Measurements from ENCODE around the gene PCMTD2.
"Not testable (repeated sequence)": the region's sequence is repeated elsewhere in the genome, so short reads cannot be mapped to it uniquely, and the experiment has no call there.

Gene PCMTD2

GRCh38 chr20:64292167-64292566, 36.6 kb downstream of the PCMTD2 start:
- H3K27ac ChIP-seq (ENCODE audit: low read depth in 2 of 2, low read length in 2 of 2); H3K27me3 ChIP-seq (ENCODE audit: control insufficient read depth in 2 of 2, insufficient read depth in 2 of 2, low read length in 2 of 2); H3K9ac ChIP-seq (ENCODE audit: low read depth in 1 of 2, low read length in 2 of 2); H3K36me3 ChIP-seq (ENCODE audit: control insufficient read depth in 2 of 2, insufficient read depth in 2 of 2, low read length in 2 of 2); H3K4me3 ChIP-seq (ENCODE audit: low read length in 2 of 2); H3K9me3 ChIP-seq (ENCODE audit: control insufficient read depth in 2 of 2, low read length in 2 of 2); H3K4me1 ChIP-seq (ENCODE audit: control insufficient read depth in 2 of 2, insufficient read depth in 2 of 2, low read length in 2 of 2): not testable (repeated sequence)

- not testable (repeated sequence) for H3K36me3 ChIP-seq (ENCODE audit: control insufficient read depth in 2 of 2, insufficient read depth in 2 of 2, low read length in 2 of 2); H3K9me3 ChIP-seq (ENCODE audit: control insufficient read depth in 2 of 2, low read length in 2 of 2); H3K27me3 ChIP-seq (ENCODE audit: control insufficient read depth in 2 of 2, insufficient read depth in 2 of 2, low read length in 2 of 2); H3K4me1 ChIP-seq (ENCODE audit: control insufficient read depth in 2 of 2, insufficient read depth in 2 of 2, low read length in 2 of 2); H3K27ac ChIP-seq (ENCODE audit: low read depth in 2 of 2, low read length in 2 of 2); H3K9ac ChIP-seq (ENCODE audit: low read depth in 1 of 2, low read length in 2 of 2); H3K4me3 ChIP-seq (ENCODE audit: low read length in 2 of 2)
Observed at GRCh38 chr20:64303086-64303485, 47.5 kb downstream of the PCMTD2 start.

- not testable (repeated sequence) for H3K36me3 ChIP-seq (ENCODE audit: control insufficient read depth in 2 of 2, insufficient read depth in 2 of 2, low read length in 2 of 2); H3K27ac ChIP-seq (ENCODE audit: low read depth in 2 of 2, low read length in 2 of 2); H3K9me3 ChIP-seq (ENCODE audit: control insufficient read depth in 2 of 2, low read length in 2 of 2); H3K27me3 ChIP-seq (ENCODE audit: control insufficient read depth in 2 of 2, insufficient read depth in 2 of 2, low read length in 2 of 2); H3K4me3 ChIP-seq (ENCODE audit: low read length in 2 of 2); H3K9ac ChIP-seq (ENCODE audit: low read depth in 1 of 2, low read length in 2 of 2); H3K4me1 ChIP-seq (ENCODE audit: control insufficient read depth in 2 of 2, insufficient read depth in 2 of 2, low read length in 2 of 2)
Observed at GRCh38 chr20:64313761-64314160, 58.2 kb downstream of the PCMTD2 start.

GRCh38 chr20:64315381-64315780, 59.8 kb downstream of the PCMTD2 start:
- H3K36me3 ChIP-seq (ENCODE audit: control insufficient read depth in 2 of 2, insufficient read depth in 2 of 2, low read length in 2 of 2); H3K9ac ChIP-seq (ENCODE audit: low read depth in 1 of 2, low read length in 2 of 2): not testable (repeated sequence)

GRCh38 chr20:64315884-64316283, 60.3 kb downstream of the PCMTD2 start:
- not testable (repeated sequence) for H3K27ac ChIP-seq (ENCODE audit: low read depth in 2 of 2, low read length in 2 of 2); H3K4me3 ChIP-seq (ENCODE audit: low read length in 2 of 2); H3K9ac ChIP-seq (ENCODE audit: low read depth in 1 of 2, low read length in 2 of 2)

More at GRCh38 chr20:64315381-64315780, 59.8 kb downstream of the PCMTD2 start:
- H3K27me3 ChIP-seq (ENCODE audit: control insufficient read depth in 2 of 2, insufficient read depth in 2 of 2, low read length in 2 of 2); H3K27ac ChIP-seq (ENCODE audit: low read depth in 2 of 2, low read length in 2 of 2); H3K4me1 ChIP-seq (ENCODE audit: control insufficient read depth in 2 of 2, insufficient read depth in 2 of 2, low read length in 2 of 2); H3K9me3 ChIP-seq (ENCODE audit: control insufficient read depth in 2 of 2, low read length in 2 of 2); H3K4me3 ChIP-seq (ENCODE audit: low read length in 2 of 2): not testable (repeated sequence)

GRCh38 chr20:64316415-64317083, 61.0 kb downstream of the PCMTD2 start:
- H3K4me3 ChIP-seq (ENCODE audit: low read length in 2 of 2); H3K36me3 ChIP-seq (ENCODE audit: control insufficient read depth in 2 of 2, insufficient read depth in 2 of 2, low read length in 2 of 2): not testable (repeated sequence)

More at GRCh38 chr20:64315884-64316283, 60.3 kb downstream of the PCMTD2 start:
- H3K36me3 ChIP-seq (ENCODE audit: control insufficient read depth in 2 of 2, insufficient read depth in 2 of 2, low read length in 2 of 2); H3K27me3 ChIP-seq (ENCODE audit: control insufficient read depth in 2 of 2, insufficient read depth in 2 of 2, low read length in 2 of 2); H3K9me3 ChIP-seq (ENCODE audit: control insufficient read depth in 2 of 2, low read length in 2 of 2); H3K4me1 ChIP-seq (ENCODE audit: control insufficient read depth in 2 of 2, insufficient read depth in 2 of 2, low read length in 2 of 2): not testable (repeated sequence)

GRCh38 chr20:64317331-64317730, 61.8 kb downstream of the PCMTD2 start:
- not testable (repeated sequence) for H3K4me1 ChIP-seq (ENCODE audit: control insufficient read depth in 2 of 2, insufficient read depth in 2 of 2, low read length in 2 of 2); H3K9me3 ChIP-seq (ENCODE audit: control insufficient read depth in 2 of 2, low read length in 2 of 2); H3K27me3 ChIP-seq (ENCODE audit: control insufficient read depth in 2 of 2, insufficient read depth in 2 of 2, low read length in 2 of 2); H3K36me3 ChIP-seq (ENCODE audit: control insufficient read depth in 2 of 2, insufficient read depth in 2 of 2, low read length in 2 of 2); H3K4me3 ChIP-seq (ENCODE audit: low read length in 2 of 2); H3K27ac ChIP-seq (ENCODE audit: low read depth in 2 of 2, low read length in 2 of 2); H3K9ac ChIP-seq (ENCODE audit: low read depth in 1 of 2, low read length in 2 of 2)

More at GRCh38 chr20:64316415-64317083, 61.0 kb downstream of the PCMTD2 start:
- H3K9me3 ChIP-seq (ENCODE audit: control insufficient read depth in 2 of 2, low read length in 2 of 2); H3K9ac ChIP-seq (ENCODE audit: low read depth in 1 of 2, low read length in 2 of 2); H3K27ac ChIP-seq (ENCODE audit: low read depth in 2 of 2, low read length in 2 of 2); H3K4me1 ChIP-seq (ENCODE audit: control insufficient read depth in 2 of 2, insufficient read depth in 2 of 2, low read length in 2 of 2); H3K27me3 ChIP-seq (ENCODE audit: control insufficient read depth in 2 of 2, insufficient read depth in 2 of 2, low read length in 2 of 2): not testable (repeated sequence)

- H3K4me3 ChIP-seq (ENCODE audit: low read length in 2 of 2); H3K36me3 ChIP-seq (ENCODE audit: control insufficient read depth in 2 of 2, insufficient read depth in 2 of 2, low read length in 2 of 2); H3K9me3 ChIP-seq (ENCODE audit: control insufficient read depth in 2 of 2, low read length in 2 of 2); H3K9ac ChIP-seq (ENCODE audit: low read depth in 1 of 2, low read length in 2 of 2); H3K4me1 ChIP-seq (ENCODE audit: control insufficient read depth in 2 of 2, insufficient read depth in 2 of 2, low read length in 2 of 2); H3K27ac ChIP-seq (ENCODE audit: low read depth in 2 of 2, low read length in 2 of 2); H3K27me3 ChIP-seq (ENCODE audit: control insufficient read depth in 2 of 2, insufficient read depth in 2 of 2, low read length in 2 of 2): not testable (repeated sequence)
Observed at GRCh38 chr20:64318056-64318455, 62.5 kb downstream of the PCMTD2 start.

- H3K27ac ChIP-seq (ENCODE audit: low read depth in 2 of 2, low read length in 2 of 2); H3K27me3 ChIP-seq (ENCODE audit: control insufficient read depth in 2 of 2, insufficient read depth in 2 of 2, low read length in 2 of 2): not testable (repeated sequence)
Observed at GRCh38 chr20:64322031-64322789, 66.7 kb downstream of the PCMTD2 start.

More at GRCh38 chr20:64322031-64322789, 66.7 kb downstream of the PCMTD2 start:
- not testable (repeated sequence) for H3K4me1 ChIP-seq (ENCODE audit: control insufficient read depth in 2 of 2, insufficient read depth in 2 of 2, low read length in 2 of 2); H3K36me3 ChIP-seq (ENCODE audit: control insufficient read depth in 2 of 2, insufficient read depth in 2 of 2, low read length in 2 of 2); H3K9ac ChIP-seq (ENCODE audit: low read depth in 1 of 2, low read length in 2 of 2); H3K9me3 ChIP-seq (ENCODE audit: control insufficient read depth in 2 of 2, low read length in 2 of 2); H3K4me3 ChIP-seq (ENCODE audit: low read length in 2 of 2)

Data from mucosa of rectum (tissue), 2 donors.